Stimulated activated CD4-positive, alpha-beta T cell treated with anti-CD3 and anti-CD28 coated beads, Interleukin-4, amount 100 ng/mL, for 24 hours (primary cell): Measurements from ENCODE around the gene CNKSR1.
A peak's percentile ranks its signal among the peaks of the same experiment; 100 is the strongest.

Experiments used
- DNase-seq: peaks from one replicate; pipeline ENCODE4 v3.0.0-alpha.2; 2020

CNKSR1 gene

GRCh38 chr1:26177182-26177684 is at the start of gene CNKSR1:
TSS of gene CNKSR1 (plus strand) at chr1:26177491. CDS start at chr1:26177548, 57 bp downstream.
- DNase-seq = no peak

- no peak for DNase-seq
Measured at GRCh38 chr1:26129778-26130177, 47.5 kb upstream of the CNKSR1 start.

- no peak for DNase-seq
Measured at GRCh38 chr1:26130695-26131094, 46.6 kb upstream of the CNKSR1 start.

- DNase-seq = no peak
Measured at GRCh38 chr1:26132128-26132833, 45.0 kb upstream of the CNKSR1 start.

DNA sequence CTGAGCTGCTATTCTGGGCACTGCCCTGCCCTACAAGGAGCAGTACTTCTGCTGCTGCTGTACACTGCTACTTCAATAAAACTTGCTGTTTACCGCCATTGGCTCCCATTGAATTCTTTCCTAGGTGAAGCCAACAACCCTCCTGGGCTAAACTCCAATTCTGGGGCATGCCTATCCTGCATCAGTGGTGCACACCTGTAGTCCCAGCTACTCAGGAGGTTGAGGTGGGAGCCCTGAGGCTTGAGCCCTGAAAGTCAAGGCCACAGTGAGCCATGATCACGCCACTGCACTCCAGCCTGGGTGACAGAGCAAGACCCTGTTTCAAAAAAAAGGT is 44.5 kb upstream of the CNKSR1 start:
- no peak for DNase-seq

DNA sequence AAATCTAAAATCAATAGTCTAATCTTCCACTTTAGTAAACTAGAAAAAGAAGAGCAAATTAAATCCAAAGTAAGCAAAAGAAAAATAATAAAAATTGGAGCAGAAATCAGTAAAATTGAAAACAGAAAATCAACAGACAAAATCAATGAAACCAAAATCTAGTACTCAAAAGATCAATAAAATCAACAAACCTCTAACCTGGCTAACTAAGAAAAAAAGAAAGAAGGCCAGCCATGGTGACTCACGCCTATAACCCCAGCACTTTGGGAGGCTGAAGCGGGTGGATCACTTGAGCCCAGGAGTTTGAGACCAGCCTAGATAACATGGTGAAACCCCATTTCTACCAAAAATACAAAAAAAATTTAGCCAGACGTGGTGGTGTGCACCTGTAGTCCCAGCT is 42.8 kb upstream of the CNKSR1 start:
- no peak for DNase-seq

GRCh38 chr1:26138974-26139558 is 38.2 kb upstream of the CNKSR1 start:
- no peak for DNase-seq

- no peak for DNase-seq
Measured at GRCh38 chr1:26142159-26142558, 35.1 kb upstream of the CNKSR1 start.

- peak; percentile 78 for DNase-seq
Measured at GRCh38 chr1:26145041-26145959, 32.0 kb upstream of the CNKSR1 start.

GRCh38 chr1:26145960-26146294 is 31.4 kb upstream of the CNKSR1 start:
- DNase-seq = no peak

DNA sequence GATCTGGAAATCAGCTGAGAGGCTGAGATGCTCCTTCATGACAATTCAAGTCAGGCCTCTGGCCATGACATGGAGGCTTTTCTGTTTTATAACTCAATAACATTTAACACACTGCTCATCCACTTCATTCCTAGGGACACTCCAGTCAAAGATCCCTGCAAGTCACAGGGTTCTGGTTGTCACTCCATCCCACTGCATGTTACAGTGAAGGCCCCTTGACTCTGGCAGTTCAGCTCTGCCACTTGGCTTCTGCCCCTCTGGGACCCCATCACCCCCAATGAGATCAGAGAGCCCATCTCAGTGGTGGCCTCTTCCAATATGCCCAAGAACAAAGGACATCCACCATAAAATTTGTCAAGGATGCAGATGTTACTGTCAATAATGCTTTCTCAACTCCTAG is 28.4 kb upstream of the CNKSR1 start:
- no peak for DNase-seq

- DNase-seq = no peak
Measured at GRCh38 chr1:26153966-26154532, 23.2 kb upstream of the CNKSR1 start.

DNA sequence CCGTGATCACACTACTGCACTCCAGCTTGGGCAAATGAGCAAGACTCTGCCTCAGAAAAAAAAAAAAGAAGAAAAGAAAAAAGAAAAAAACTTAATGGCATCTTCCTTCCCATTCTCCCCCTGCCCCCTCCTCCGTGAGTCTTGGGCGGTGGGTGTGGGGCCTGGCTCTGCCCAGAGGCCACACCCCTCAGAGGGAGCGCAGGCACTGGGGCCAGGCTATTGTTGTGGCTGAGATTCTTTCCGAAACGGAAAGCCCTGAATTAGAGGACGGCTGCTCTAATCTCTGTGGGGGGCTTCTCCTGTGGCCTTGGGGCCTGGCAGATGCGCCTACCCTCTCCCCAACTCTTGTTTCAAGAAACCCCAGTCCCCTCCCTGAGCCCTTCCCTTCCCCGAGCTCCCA is 22.5 kb upstream of the CNKSR1 start:
- DNase-seq = no peak

DNA sequence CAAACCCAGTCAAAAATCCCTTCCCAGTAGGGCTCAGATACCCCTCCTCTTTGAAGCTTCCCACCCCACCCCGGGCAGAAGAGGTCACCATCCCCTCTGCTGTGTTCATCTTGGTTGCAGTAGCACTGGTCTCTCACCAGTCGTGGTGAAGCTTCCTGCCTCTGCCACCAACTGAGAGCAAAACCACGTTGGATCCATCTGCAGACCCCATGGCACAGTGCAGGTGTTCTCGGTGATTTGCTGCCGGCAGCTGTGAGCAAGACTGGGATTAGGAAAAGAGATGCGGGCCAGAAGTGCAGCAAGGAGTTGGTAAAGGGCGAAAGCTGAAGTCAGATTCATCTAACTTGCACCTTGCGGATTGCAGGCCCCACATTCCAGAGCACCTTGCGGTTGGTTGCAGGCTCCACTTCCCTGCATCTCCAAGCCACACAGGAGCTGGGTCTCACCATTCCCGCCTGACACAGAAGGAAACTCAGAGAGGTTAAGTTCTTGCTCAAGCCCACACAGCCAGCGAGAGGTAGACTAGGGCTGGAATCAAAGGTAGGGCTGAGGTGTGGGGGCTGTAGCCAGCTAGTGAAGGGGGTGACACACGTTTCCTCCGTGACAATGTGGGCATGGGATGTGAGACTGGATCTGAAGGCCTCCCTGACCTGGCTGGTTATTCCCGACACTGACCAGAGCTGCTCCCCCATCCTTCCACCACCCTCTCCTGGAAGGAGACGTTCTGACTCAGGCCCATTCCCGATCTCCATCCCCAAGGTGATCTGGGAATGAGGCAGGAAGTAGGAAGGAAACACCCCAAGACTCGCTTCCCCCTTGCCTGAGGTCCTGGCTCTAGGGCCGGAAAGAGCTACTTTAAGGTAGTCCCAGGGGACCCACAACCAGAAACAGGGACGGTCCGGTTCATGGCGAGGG is 21.7 kb upstream of the CNKSR1 start:
- DNase-seq = no peak

DNA sequence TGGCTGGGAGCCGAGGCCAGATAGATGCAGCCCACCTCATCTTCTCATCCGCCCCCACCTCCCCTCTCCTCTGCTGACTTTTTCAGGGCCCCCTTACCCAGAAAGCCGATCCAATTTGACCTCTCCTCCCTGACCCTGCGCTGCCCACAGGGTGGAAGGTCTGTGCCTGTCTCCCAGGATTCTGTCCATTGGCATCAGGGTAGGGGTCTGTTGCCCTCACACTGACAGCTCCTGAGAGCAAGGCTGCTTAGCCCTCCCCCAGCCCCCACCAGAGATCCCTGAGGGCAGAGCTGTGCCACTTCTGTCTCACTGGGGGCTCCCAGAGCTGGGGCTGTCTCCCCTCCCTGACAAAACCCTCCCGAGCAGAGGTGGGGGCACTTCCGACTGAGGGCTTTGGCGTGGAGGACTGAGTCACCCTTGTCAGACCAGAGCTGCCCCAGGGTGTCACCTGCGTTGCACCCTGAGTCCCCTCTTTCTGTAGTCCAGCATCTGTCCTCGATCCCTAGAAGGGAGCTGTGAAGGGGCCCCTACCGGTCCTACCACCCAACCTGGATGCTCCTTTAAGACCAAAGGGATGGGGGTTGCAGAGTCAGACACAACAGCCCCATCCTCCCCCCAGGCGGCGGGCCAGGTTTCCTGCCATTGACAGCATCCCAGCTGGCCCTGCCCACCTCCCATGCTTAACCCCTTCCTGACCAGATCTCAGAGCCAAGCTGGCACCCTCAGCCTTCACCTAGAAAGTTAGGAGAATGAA is 20.8 kb upstream of the CNKSR1 start:
- DNase-seq = no peak

- no peak for DNase-seq
Measured at GRCh38 chr1:26158271-26158907, 18.9 kb upstream of the CNKSR1 start.

DNA sequence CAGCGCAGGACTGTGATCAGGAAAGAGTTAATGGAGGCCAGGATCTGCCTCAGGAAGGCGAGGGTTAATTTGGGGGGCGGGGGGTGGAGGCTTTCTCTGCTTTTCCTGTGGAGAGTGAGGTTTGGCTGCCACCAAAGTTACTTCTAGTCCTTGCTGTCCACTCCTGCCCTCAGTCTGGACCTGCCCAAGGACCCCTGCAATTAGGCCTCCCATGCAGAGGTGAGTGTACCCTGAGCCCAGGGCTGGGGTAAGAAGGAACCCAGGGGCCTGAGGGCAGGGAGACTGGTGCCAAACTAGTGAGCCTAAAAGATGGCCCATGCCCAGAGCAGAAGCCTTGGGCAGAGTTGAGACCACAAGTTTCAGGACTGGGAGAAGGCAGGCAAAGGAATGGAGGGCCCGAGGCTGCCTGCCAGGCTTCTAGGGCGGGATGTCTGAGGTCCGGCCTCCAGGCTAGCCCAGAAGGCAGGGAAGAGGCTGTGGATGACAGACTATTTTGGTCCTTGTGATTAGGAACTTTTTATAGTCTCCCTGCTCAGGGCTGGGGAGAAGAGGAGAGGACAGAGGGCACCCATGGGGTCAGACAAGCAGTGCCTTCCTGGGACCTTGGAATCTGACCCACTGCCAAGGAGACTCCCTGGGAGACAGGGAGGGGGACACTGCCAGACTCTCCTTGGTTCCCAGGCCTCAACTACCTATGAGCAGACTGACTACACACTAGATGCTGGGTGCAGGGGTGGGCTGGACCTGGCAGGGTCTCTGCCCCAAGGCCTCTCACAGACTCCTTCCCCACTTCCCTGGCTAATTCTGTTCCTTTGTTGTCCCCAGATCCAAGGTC is 18.2 kb upstream of the CNKSR1 start, which contains the start of gene FAM110D:
Gene FAM110D, plus strand, starts transcription at position 172 of the 835 bp plus-strand sequence. CDS start 2,213 bp downstream, outside the sequence.
- no peak for DNase-seq

GRCh38 chr1:26159743-26160039 is 17.6 kb upstream of the CNKSR1 start:
- DNase-seq = no peak

- DNase-seq = no peak
Measured at GRCh38 chr1:26160527-26161414, 16.5 kb upstream of the CNKSR1 start.
